GM19351 (cell line): ENCODE results near the gene PRSS12.
A peak's percentile ranks its signal among the peaks of the same experiment; 100 is the strongest.
"Not testable (repeated sequence)": the region's sequence is repeated elsewhere in the genome, so short reads cannot be mapped to it uniquely, and the experiment has no call there.

Experiments used
- ATAC-seq: cut with Tn5 transposase; IDR thresholded peaks from one replicate; pipeline ENCODE4 v1.9.1; 2021; ENCODE audit warnings: mild to moderate bottlenecking, moderate library complexity; ENCODE audit not compliant: unreplicated experiment

The PRSS12 gene

DNA sequence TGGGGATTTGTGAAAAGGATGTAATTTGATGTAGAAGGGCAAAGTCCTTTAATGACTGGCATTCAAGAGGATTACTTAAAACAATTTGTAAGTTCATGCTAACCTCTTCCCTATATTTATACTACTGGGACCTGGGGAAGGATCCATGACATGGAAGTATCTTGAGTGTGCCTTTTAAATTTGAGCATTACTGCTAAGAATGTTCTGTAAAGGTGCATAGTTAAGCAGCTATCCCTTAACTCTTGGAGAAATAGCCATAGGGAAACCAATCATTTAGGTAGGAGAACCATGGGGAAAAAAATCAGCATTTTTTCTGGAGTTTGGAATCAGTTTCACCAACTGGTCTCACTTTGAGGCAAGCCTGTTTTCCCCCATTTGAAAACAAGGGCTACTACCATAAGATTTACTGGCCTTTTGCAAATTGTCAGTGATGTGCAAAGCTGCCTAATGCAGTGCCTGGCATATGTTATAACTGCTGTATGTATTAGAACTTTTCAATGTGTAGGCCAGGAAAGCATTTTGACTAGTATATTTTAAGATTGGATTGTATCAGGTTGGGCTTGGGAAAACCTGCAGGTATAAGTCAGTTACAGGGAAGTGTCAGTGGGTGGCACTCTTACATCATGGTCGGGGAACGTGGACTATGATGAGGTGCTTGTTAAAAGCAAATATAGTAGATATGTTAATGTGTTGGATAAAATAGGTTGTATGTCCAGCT is 72.1 kb downstream of the PRSS12 start:
- peak; percentile 20 for ATAC-seq

DNA sequence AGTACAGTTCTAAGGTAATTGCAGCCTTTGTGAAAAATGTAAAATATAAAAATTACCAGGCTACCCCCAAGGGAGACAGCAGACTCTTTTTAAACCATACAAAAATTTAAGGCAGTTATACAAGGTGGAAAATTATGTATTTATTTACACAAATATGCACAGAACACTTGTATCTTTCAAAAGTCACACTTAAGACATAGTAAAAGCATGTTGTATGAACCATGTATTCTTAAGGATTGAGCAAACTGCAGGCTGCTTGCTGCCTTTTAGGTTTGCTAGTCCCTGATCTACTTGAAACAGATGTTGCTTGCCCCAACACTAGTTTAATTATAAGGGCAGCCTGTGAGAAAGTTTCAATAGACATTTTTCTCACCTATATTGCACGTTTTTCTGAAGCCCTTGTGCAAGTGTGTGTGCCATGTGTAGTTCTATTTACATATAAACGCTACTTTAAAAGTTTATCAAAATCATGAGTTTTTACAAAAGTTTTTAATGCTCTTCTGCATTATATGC is 72.8 kb downstream of the PRSS12 start:
- no peak for ATAC-seq

DNA sequence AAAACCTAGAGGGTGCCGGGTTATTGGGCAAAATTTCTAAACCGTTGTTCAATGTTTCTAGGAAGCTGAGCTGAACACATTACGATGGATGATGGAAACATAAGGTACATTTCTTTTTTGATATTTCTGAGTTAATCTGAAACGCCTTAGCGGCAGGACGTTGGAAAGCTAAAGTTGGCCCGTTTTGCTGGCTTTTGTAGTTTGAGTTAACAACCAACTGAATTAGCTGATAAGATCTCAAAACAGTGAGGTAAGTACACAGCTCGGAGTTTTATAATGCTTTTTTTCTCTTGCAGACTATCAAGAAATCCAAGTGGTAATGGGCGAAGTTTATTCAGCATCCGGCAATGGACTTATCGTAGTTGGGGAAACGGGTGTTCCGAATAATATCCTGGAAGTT is 73.5 kb downstream of the PRSS12 start:
- ATAC-seq = no peak

DNA sequence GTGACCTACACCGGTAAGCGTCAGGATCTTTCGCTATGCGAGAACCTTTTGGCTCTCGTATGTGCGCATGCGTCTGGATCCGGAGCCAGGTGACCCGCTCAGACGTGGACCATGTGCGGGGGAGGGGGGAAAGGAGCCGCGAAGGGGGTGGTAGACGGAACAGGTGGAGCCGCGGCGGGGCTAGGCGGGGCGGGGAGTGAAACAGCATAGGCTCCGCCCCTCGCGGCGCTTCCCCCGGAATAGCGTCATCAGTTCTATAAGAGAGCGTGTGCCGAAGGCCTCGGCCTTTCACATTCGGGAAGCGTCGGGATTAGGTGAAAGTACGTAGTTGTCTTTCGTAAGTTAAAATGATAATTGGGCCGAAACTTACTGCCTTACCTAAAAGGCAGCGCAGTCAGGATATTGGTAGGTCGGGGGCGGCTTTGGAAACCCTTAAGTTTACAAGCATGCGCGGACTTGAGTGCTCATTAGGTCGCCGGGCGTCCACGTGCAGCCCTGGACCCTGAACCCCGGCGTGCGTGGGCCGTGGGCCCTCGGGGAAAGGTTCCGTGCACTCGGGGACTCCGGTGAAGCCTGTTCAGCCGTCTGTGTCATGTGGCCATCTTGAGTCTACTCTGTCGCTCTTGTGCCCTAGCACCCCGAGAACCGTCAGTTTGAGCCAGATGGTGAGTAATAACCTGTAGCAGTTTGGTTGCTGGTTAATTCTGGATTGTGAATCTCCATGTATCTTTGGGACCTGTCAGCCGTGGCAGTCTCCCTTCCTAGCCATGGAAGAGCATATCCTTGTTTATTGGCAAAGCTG is 74.1 kb downstream of the PRSS12 start:
- peak; percentile 72 for ATAC-seq

DNA sequence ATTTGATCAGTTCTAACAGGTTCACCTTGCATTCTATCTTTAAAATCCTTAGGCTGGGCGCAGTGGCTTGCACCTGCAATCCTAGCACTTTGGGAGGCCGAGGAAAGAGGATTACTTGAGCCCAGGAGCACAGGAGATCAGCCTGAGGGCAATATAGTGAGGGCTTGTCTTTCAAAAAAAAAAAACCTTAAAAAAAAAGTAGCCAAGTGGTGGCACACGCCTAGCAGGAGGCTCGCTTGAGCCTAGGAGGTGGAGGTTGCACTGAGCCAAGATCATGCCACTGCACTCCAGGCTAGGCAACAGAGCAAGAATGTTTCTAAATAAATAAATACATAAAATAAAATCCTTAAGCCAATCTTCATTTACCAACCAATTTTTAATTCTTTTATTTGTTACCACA is 75.6 kb downstream of the PRSS12 start:
- ATAC-seq = no peak

DNA sequence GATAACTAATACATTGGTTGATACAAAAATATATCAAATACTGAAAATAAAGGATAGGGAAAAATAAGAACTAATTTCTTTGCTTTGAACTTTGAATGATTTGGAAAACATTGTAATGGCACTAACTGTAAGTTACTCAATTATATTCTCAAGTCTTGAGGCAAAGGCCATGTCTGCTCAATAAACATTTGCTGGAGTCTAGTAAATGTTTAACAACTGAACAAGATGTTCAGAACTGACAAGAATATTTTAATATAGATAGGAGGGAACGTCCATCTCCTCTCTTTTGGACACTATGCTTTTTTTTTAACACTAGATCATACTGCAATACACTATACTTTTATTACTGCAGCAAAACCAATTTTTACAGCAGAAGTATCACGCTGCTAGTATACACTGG is 76.2 kb downstream of the PRSS12 start:
- no peak for ATAC-seq

DNA sequence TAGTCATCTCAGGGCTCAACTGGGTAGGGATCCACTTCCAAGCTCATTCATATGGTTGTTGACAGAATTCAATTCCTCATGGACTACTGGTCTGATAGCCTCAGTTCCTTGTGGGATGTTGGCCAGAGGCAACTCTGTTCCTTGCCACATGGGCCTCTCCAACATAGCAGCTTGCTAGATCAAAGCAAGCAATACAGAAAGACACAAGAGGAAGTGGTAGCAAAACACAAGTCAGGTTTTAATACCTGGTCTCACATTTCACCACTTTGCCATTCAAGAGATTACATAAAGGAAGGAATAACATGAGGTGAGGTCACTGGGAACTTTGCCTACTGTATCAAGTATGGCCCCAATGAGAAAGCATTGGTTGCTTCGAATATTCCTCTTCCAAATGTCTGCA is 79.2 kb downstream of the PRSS12 start:
- ATAC-seq = no peak

DNA sequence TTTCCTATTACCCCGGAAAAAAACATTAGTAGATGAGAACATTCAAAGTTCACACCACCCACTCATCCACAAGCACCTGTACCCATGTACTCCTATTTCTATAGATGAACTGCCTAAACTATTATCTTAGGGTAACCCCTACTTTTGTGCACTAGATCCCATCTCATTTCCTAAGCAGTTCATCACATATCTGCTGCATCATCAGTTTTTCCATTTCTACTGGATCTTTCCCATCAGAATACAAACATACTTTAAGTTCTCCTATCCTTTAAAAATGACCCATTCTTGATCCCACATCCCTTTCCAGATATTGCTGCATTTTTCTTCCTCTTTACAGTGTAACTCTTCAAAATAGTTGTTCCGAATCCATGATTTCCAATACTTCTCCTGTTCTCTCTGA is 81.0 kb downstream of the PRSS12 start:
- no peak for ATAC-seq

DNA sequence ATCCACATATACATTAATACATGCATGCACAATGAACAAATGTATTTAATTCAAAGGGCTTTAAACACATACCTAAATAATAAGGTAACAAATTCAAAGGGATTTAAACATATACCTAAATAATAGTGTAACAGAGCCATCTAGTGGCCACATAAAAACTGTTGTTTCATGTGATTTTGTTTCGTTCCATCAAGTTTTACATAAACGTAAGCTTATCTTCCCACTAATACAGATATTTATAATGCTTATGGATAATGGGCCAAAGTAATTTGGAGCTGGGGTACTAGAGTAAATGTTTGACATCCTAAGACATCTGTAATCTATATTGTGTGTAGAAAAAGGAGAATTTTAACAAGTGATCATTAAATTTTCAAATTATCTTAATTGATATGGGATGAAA is 82.3 kb downstream of the PRSS12 start:
- ATAC-seq = peak; percentile 47

DNA sequence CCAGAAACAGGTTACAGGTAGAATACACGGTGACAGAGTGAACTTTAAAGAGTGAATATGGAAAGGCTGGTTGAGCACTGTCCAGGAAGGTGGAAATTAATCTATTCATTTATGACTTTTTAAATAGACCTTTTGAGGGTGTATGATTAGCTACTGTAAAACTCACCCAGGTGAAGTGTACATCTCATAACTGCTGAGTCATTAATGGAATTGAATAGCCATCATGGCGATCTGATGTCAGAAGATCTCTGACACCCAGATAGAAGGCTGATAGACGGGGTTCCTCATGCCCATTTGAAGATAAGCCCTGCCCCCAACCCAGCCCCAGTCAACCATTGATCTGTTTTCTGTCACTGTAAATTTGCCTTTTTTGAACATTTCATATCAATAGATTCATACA is 84.0 kb downstream of the PRSS12 start:
- ATAC-seq = no peak

DNA sequence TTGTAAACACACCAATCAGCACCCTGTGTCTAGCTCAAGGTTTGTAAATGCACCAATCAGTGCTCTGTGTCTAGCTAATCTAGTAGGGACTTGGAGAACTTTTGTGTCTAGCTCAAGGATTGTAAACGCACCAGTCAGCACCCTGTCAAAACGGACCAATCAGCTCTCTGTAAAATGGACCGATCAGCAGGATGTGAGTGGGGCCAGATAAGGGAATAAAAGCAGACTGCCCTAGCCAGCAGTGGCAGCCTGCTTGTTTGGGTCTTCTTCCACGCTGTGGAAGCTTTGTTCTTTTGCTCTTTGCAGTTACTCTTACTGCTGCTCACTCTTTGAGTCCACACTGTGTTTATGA is 86.7 kb downstream of the PRSS12 start:
- ATAC-seq = not testable (repeated sequence)

DNA sequence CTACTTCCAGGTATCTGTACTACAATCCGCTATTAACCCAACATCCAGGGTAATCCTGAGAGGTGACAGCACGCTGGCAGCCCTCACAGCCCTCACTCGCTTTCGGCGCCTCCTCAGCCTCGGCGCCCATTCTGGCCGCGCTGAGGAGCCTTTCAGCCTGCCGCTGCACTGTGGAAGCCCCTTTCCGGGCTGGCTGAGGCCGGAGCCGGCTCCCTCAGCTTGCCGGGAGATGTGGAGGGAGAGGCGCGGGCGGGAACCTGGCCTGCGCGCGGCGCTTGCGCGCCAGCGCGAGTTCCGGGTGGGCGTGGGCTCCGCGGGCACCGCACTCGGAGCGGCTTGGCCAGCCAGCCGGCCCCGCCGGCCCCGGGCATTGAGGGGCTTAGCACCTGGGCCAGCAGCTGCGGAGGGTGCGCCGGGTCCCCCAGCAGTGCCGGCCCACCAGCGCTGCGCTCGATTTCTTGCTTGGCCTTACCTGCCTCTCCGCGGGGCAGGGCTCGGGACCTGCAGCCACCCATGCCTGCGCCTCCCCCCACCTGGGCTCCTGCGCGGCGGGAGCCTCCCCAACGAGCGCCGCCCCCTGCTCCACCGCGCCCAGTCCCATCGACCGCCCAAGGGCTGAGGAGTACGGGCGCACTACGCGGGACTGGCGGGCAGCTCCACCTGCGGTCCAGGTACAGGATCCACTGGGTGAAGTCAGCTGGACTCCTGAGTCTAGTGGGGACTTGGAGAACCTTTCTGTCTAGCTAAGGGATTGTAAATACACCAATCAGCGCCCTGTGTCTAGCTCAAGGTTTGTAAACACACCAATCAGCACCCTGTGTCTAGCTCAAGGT is 87.3 kb downstream of the PRSS12 start:
- ATAC-seq = peak; percentile 58

DNA sequence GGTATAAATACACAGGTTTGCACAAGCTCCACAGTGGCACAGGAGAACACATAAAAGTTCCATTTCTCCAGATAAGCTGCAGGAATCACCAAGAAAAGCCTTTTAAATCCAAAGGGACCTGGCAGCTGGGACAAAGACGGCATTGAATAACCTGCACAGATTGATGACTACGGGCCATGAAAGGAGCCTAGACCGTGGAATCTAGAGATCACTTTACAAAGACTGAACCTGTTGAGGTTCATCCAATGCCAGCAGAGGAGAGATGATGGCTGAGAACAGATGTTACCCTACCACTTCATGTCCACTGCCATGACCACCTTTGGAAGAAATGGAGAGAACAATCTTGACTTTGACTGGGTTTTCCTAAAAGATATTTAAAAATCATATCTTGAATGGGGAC is 88.7 kb downstream of the PRSS12 start:
- no peak for ATAC-seq

DNA sequence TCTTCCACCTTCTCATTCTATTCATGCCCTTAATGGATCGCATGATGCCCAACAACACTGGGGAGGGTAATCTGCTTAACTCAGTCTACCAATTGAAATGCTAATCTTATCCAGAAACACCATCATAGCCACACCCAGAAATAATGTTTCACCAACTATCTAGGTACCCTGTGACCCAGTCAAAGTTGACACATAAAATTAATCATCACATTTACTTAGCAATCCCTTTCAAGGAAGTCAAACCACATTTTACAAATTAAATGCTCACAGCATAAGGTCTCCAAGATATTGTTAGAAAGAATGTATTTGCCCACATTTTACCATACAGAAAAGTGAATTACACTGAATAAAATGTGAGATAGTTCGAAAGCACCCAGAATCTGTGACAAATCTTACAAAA is 92.5 kb downstream of the PRSS12 start:
- no peak for ATAC-seq

DNA sequence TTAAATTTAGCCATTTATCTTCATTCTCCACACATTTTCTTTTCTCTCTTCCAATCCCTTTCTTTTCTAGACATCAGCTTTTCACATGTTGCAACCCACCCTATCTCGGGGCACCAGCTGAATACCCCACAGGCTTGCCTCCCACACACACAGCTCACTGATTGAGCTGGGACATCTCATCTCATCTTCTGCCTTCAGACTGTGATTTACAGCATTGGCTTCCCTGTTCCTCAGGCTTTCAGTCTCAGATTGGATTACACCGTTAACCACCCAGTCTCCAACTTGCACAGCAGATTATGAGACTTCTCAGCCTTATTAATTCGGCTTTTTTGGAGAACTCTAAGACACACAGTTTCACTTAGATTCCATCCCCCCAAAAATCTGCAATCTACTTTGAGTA is 93.7 kb downstream of the PRSS12 start:
- no peak for ATAC-seq

DNA sequence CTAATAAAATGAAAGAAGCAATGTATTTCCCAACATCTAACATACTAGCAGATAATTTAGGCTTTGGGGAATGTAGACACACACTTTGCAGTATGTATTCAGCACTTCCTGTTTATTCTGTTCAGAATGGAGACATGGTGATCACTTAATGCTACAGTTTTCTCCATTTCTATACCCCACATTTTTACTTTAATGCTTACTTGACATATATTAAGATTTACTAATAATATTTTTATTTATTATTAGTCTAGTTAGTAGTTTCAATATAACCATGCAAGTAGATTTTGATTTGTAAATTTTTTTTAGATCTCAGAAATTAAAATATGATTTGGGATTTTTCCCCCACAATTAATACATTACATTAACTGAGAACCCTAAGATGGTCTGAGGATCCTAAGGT is 98.4 kb downstream of the PRSS12 start:
- ATAC-seq = no peak

DNA sequence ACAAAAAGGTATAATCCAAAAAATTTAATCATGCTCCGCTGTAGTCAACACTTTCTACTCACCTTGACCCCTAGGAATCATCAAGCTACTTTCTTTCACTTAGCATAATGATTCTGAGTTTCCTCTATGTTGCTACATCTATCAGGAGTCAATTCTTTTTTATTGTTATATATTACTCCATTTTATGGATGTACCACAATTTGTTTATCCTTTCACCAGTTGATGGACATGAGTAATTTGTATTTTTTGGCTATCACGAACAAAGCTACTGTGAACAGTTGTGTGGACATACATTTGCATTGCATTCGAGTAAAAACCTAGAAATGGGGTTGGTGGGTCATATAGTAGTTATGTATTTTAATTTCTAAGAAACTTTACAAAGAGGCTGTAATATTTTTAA is 102.9 kb downstream of the PRSS12 start:
- ATAC-seq = no peak

DNA sequence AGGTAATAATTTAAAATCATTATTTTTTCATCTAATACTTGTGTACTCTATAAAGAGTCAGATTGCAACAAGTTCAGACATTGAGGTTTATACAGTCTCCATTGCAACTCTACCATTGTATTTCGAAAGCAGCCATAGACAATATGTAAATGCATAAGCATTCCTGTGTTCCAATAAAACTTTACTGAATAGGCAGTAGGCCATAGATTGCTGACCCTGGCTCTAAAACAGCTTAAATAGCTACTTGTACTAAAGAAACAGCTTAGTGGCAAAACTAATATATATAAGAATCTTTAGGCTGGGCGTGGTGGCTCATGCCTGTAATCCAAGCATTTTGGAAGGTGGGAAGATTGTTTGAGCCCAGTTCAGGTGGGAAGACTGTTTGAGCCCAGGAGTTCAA is 115.3 kb downstream of the PRSS12 start:
- ATAC-seq = no peak

DNA sequence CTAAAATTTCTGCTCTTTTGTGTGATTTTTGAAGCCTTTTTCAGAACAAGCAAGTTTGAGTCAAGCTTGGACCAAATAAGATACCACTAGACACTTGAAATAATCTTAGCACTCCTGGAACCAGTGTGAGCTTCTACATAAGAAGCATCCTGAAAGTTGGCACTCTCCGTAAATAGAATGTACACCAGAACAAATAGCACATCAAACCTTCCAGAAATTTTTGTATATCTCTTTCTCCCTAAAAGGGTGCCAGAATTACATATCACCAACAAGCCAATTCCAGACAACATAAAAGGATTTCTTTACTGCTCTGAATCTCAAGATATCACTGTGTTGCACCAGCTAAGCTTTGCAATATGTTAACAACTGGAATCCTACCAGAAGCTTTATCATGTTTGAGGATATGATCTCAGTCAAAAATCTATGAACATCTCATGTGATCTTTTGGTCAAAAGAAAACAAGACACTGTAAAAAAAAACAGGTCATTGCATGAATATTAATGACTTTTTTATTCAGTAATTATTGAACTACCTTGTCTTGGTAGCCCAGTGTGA is 117.2 kb downstream of the PRSS12 start:
- no peak for ATAC-seq
